CD4-positive, alpha-beta memory T cell (primary cell): ENCODE results near the gene SUFU. TPM values are rescaled to one million over a fixed set of nuclear protein-coding genes. Genes with fewer than 3 reads are reported as not detected.
A peak's percentile ranks its signal among the peaks of the same experiment; 100 is the strongest.

Experiments
- CTCF ChIA-PET: fragments of 350-600 bp; sonication (Branson Sonifier 250); formaldehyde crosslinking; loops from one replicate; lab custom pipeline; 2021; ENCODE audit warnings: inconsistent platforms; ENCODE audit not compliant: partially characterized antibody; lab: Charles Lee
- POLR2A ChIA-PET: fragments of 350-600 bp; sonication (Branson Sonifier 250); formaldehyde crosslinking; loops from one replicate; lab custom pipeline; 2021; ENCODE audit not compliant: partially characterized antibody; lab: Charles Lee
- DNase-seq, 5 donors: peaks; one replicate each; pipeline versions ENCODE4 v3.0.0 to v3.0.0-alpha.2; 2020 to 2022; ENCODE audit warnings: mixed read lengths in 1 of 5
- H3K27ac ChIP-seq: one replicate; pipeline ENCODE4 v1.7.0; 2013; ENCODE audit warnings: low read depth, low read length
- H3K27me3 ChIP-seq: 2 replicates; pipeline ENCODE4 v1.7.0; 2013; ENCODE audit warnings: mild to moderate bottlenecking, low read length, moderate library complexity; ENCODE audit not compliant: insufficient read depth
- H3K36me3 ChIP-seq: 2 replicates; pipeline ENCODE4 v1.7.0; 2013; ENCODE audit warnings: mild to moderate bottlenecking, low read length, moderate library complexity; ENCODE audit not compliant: insufficient read depth
- H3K4me1 ChIP-seq: 2 replicates; pipeline ENCODE4 v1.7.0; 2013; ENCODE audit warnings: mild to moderate bottlenecking, low read length, moderate library complexity; ENCODE audit not compliant: insufficient read depth
- H3K4me3 ChIP-seq, 2 donors: one replicate each; pipeline ENCODE4 v1.7.0; 2013; ENCODE audit warnings: low read length in 2 of 2, mild to moderate bottlenecking in 1 of 2
- H3K9me3 ChIP-seq, 2 donors: one replicate each; pipeline ENCODE4 v1.7.0; 2013; ENCODE audit warnings: low read length in 2 of 2, control low read depth in 1 of 2; ENCODE audit not compliant: control insufficient read depth in 1 of 2
- H3K27ac Mint-ChIP-seq, 7 donors: one replicate each; pipeline ENCODE4 v1.8.0; 2020 to 2021; ENCODE audit warnings: mixed read lengths in 7 of 7, mild to moderate bottlenecking in 6 of 7, inconsistent platforms in 3 of 7, moderate library complexity in 3 of 7
- H3K27me3 Mint-ChIP-seq, 2 donors: one replicate each; pipeline ENCODE4 v1.8.0; 2020 to 2021; ENCODE audit warnings: mixed read lengths in 2 of 2
- H3K36me3 Mint-ChIP-seq, 2 donors: one replicate each; pipeline ENCODE4 v1.8.0; 2020 to 2021; ENCODE audit warnings: mixed read lengths in 2 of 2, inconsistent platforms in 1 of 2, mild to moderate bottlenecking in 1 of 2
- H3K4me1 Mint-ChIP-seq, 4 donors: one replicate each; pipeline ENCODE4 v1.8.0; 2020 to 2021; ENCODE audit warnings: mixed read lengths in 4 of 4, mild to moderate bottlenecking in 1 of 4
- H3K4me3 Mint-ChIP-seq, 8 donors: one replicate each; pipeline ENCODE4 v1.8.0; 2020 to 2021; ENCODE audit warnings: mixed read lengths in 8 of 8, mild to moderate bottlenecking in 7 of 8, moderate library complexity in 6 of 8, inconsistent platforms in 3 of 8
- H3K9me3 Mint-ChIP-seq, 8 donors: one replicate each; pipeline ENCODE4 v1.8.0; 2020 to 2021; ENCODE audit warnings: mixed read lengths in 8 of 8, mild to moderate bottlenecking in 5 of 8, inconsistent platforms in 3 of 8, moderate library complexity in 1 of 8
- intact Hi-C: fragments of 100-400 bp; cut with micrococcal nuclease; formaldehyde crosslinking; loops from one replicate; pipeline ENCODE4 v1.15.1; 2023
- polyA plus RNA-seq, 2 donors: library from polyadenylated mRNA; unstranded; fragments of 300-500 nt; fragmentation: Illumina TruSeq; gene quantifications; one replicate each; pipeline ENCODE4 v1.2.3, GENCODE V29; 2021
- total RNA-seq, 2 experiments: library from RNA; stranded (reverse); gene quantifications; one replicate each; pipeline ENCODE4 v1.2.3, GENCODE V29; 2021

The SUFU gene
- total and polyA plus RNA-seq, 4 experiments from 2014 or later = 2.0 to 22.0 (median 16.5) TPM

- Mint-ChIP-seq H3K36me3 (no peaks in the 10 kb centered on the region), H3K27ac (peak overlapping the region in 6 of 7 donors; percentile 22 to 98 (median 63)), H3K9me3 (peaks cover 0 to 2% (median 0%) of the 10 kb centered on the region in 8 donors), H3K4me1 (peaks cover 29 to 63% (median 48%) of the 10 kb centered on the region in 4 donors), H3K27me3 (no peaks in the 10 kb centered on the region), H3K4me3 (peak overlapping the region in 2 of 8 donors; percentile 29 to 31)
- no peak for DNase-seq
- H3K9me3 ChIP-seq = no peaks in the 10 kb centered on the region
- H3K4me1 ChIP-seq = peaks cover 48% of the 10 kb centered on the region
- H3K36me3 ChIP-seq = no peaks in the 10 kb centered on the region
- H3K27ac ChIP-seq = no peak overlapping the region
- H3K27me3 ChIP-seq = no peaks in the 10 kb centered on the region
- ChIA-PET POLR2A (interaction anchor here (1.0 to 13.6 kb wide), 4 partner anchors 22 to 66 kb away, joined by 3 to 431 read pairs (median 40); partner anchors contain the start of genes ARL3, SFXN2 and TRIM8), CTCF (interaction anchor here (0.7 to 4.2 kb wide), 10 partner anchors 14 to 809 kb away, joined by 3 to 44 read pairs (median 3); partner anchors contain the start of genes ARL3, SFXN2, TRIM8 and WBP1L)
- intact Hi-C loops = no loop called here
- H3K4me3 ChIP-seq = no peak overlapping the region
Observed at GRCh38 chr10:102676534-102677315, 173.0 kb downstream of the SUFU start.

- intact Hi-C loops = no loop called here
- DNase-seq = no peak
- Mint-ChIP-seq H3K4me3 (no peak overlapping the region), H3K27ac (peak overlapping the region in 5 of 7 donors; percentile 48 to 82 (median 74)), H3K9me3 (peaks cover 0 to 2% (median 0%) of the 10 kb centered on the region in 8 donors), H3K27me3 (no peaks in the 10 kb centered on the region), H3K36me3 (no peaks in the 10 kb centered on the region), H3K4me1 (peaks cover 31 to 70% (median 55%) of the 10 kb centered on the region in 4 donors)
- peaks cover 54% of the 10 kb centered on the region for H3K4me1 ChIP-seq
- no peaks in the 10 kb centered on the region for H3K9me3 ChIP-seq
- ChIA-PET CTCF (interaction anchor here (0.9 to 4.2 kb wide), 9 partner anchors 7 to 808 kb away, joined by 3 to 44 read pairs (median 4); partner anchors contain the start of gene TRIM8), POLR2A (interaction anchor here (1.0 to 13.6 kb wide), 3 partner anchors 23 to 66 kb away, joined by 3 to 431 read pairs (median 48); partner anchors contain the start of genes ARL3, SFXN2 and TRIM8)
- H3K36me3 ChIP-seq = no peaks in the 10 kb centered on the region
- H3K27ac ChIP-seq = no peak overlapping the region
- H3K27me3 ChIP-seq = no peaks in the 10 kb centered on the region
- no peak overlapping the region for H3K4me3 ChIP-seq
Observed at GRCh38 chr10:102677331-102678067, 173.7 kb downstream of the SUFU start.

GRCh38 chr10:102678068-102678400 is 174.3 kb downstream of the SUFU start:
- ChIA-PET POLR2A (interaction anchor here (1.1 to 13.6 kb wide), 2 partner anchors 24 to 36 kb away, joined by 3 to 431 read pairs; partner anchors contain the start of genes ARL3, SFXN2 and TRIM8), CTCF (interaction anchor here (0.9 to 3.7 kb wide), 6 partner anchors 8 to 95 kb away, joined by 3 to 15 read pairs (median 4); no protein-coding TSS in a partner anchor)
- intact Hi-C loops = no loop called here
- Mint-ChIP-seq H3K27me3 (no peaks in the 10 kb centered on the region), H3K36me3 (no peaks in the 10 kb centered on the region), H3K9me3 (peaks cover 0 to 2% (median 0%) of the 10 kb centered on the region in 8 donors), H3K4me3 (no peak overlapping the region), H3K27ac (peak overlapping the region in 4 of 7 donors; percentile 33 to 81 (median 56)), H3K4me1 (peaks cover 29 to 65% (median 53%) of the 10 kb centered on the region in 4 donors)
- H3K27me3 ChIP-seq = no peaks in the 10 kb centered on the region
- no peak for DNase-seq
- peaks cover 49% of the 10 kb centered on the region for H3K4me1 ChIP-seq
- no peak overlapping the region for H3K4me3 ChIP-seq
- H3K9me3 ChIP-seq = no peaks in the 10 kb centered on the region
- H3K36me3 ChIP-seq = no peaks in the 10 kb centered on the region
- no peak overlapping the region for H3K27ac ChIP-seq

GRCh38 chr10:102678842-102679289 is 175.1 kb downstream of the SUFU start:
- DNase-seq = no peak
- no peaks in the 10 kb centered on the region for H3K27me3 Mint-ChIP-seq
- Histone ChIP-seq H3K9me3 (no peaks in the 10 kb centered on the region), H3K27me3 (no peaks in the 10 kb centered on the region), H3K4me1 (peaks cover 41% of the 10 kb centered on the region), H3K36me3 (no peaks in the 10 kb centered on the region), H3K4me3 (no peak overlapping the region), H3K27ac (no peak overlapping the region)
- peaks cover 0 to 2% of the 10 kb centered on the region in 2 donors for H3K36me3 Mint-ChIP-seq
- CTCF ChIA-PET = interaction anchor here (0.6 to 3.7 kb wide), 5 partner anchors 9 to 96 kb away, joined by 3 to 15 read pairs (median 4); no protein-coding TSS in a partner anchor
- H3K27ac Mint-ChIP-seq = peak overlapping the region in 5 of 7 donors; percentile 25 to 83 (median 64)
- peaks cover 0 to under 1% (median 0%) of the 10 kb centered on the region in 8 donors for H3K9me3 Mint-ChIP-seq
- peaks cover 23 to 57% (median 46%) of the 10 kb centered on the region in 4 donors for H3K4me1 Mint-ChIP-seq
- intact Hi-C loops = no loop called here
- no peak overlapping the region for H3K4me3 Mint-ChIP-seq
- POLR2A ChIA-PET = interaction anchor here (0.8 to 13.6 kb wide), 3 partner anchors 24 to 44 kb away, joined by 3 to 431 read pairs (median 3); partner anchors contain the start of genes ARL3, SFXN2 and TRIM8

- no peak overlapping the region for H3K4me3 Mint-ChIP-seq
- H3K36me3 Mint-ChIP-seq = peaks cover 0 to 2% of the 10 kb centered on the region in 2 donors
- no peaks in the 10 kb centered on the region for H3K27me3 Mint-ChIP-seq
- H3K27ac ChIP-seq = no peak overlapping the region
- ChIA-PET CTCF (interaction anchor here (0.6 to 3.7 kb wide), 5 partner anchors 9 to 126 kb away, joined by 3 to 15 read pairs (median 4); no protein-coding TSS in a partner anchor), POLR2A (interaction anchor here (0.8 to 13.6 kb wide), 2 partner anchors 25 to 44 kb away, joined by 3 to 431 read pairs; partner anchors contain the start of gene TRIM8)
- H3K4me1 ChIP-seq = peaks cover 33% of the 10 kb centered on the region
- H3K9me3 ChIP-seq = no peaks in the 10 kb centered on the region
- H3K9me3 Mint-ChIP-seq = no peaks in the 10 kb centered on the region
- H3K4me3 ChIP-seq = no peak overlapping the region
- no peaks in the 10 kb centered on the region for H3K27me3 ChIP-seq
- peak overlapping the region in 1 of 7 donors; percentile 47 for H3K27ac Mint-ChIP-seq
- no peaks in the 10 kb centered on the region for H3K36me3 ChIP-seq
- H3K4me1 Mint-ChIP-seq = peaks cover 18 to 50% (median 41%) of the 10 kb centered on the region in 4 donors
- intact Hi-C loops = no loop called here
- no peak for DNase-seq
Observed at GRCh38 chr10:102679596-102679995, 175.8 kb downstream of the SUFU start.

GRCh38 chr10:102681696-102682095 is 177.9 kb downstream of the SUFU start:
- H3K27me3 ChIP-seq = no peaks in the 10 kb centered on the region
- peaks cover 5 to 7% of the 10 kb centered on the region in 2 donors for H3K36me3 Mint-ChIP-seq
- POLR2A ChIA-PET = no interaction called here
- H3K4me1 Mint-ChIP-seq = peaks cover 5 to 30% (median 22%) of the 10 kb centered on the region in 4 donors
- no peak for DNase-seq
- peaks cover 12% of the 10 kb centered on the region for H3K4me1 ChIP-seq
- no peaks in the 10 kb centered on the region for H3K27me3 Mint-ChIP-seq
- no peak overlapping the region for H3K4me3 Mint-ChIP-seq
- no peak overlapping the region for H3K27ac ChIP-seq
- H3K27ac Mint-ChIP-seq = peak overlapping the region in 4 of 7 donors; percentile 4 to 89 (median 69)
- no peaks in the 10 kb centered on the region for H3K9me3 ChIP-seq
- no peaks in the 10 kb centered on the region for H3K36me3 ChIP-seq
- CTCF ChIA-PET = no interaction called here
- no peaks in the 10 kb centered on the region for H3K9me3 Mint-ChIP-seq
- intact Hi-C loops = no loop called here
- H3K4me3 ChIP-seq = no peak overlapping the region
